Pulmonary artery endothelial cell (primary cell): ENCODE measurements around the gene LIN9. TPM values are rescaled to one million over a fixed set of nuclear protein-coding genes. Genes with fewer than 3 reads are reported as not detected.
"Not testable (repeated sequence)": the region's sequence is repeated elsewhere in the genome, so short reads cannot be mapped to it uniquely, and the experiment has no call there.

Experiments used
- DNase-seq: peaks from one replicate; pipeline ENCODE4 v3.0.0-alpha.2; 2011; ENCODE audit warnings: low read depth, low spot score
- total RNA-seq: library from RNA; depleted of rRNA; stranded (reverse); fragments of >200 nt; gene quantifications from 2 replicates; pipeline ENCODE4 v1.2.3, GENCODE V29; 2014

LIN9 gene
- 7.6 and 11.1 TPM in 2 replicates for total RNA-seq

GRCh38 chr1:226308723-226309397 is at the start of gene LIN9:
LIN9 (minus strand) TSS chr1:226309164; CDS start chr1:226309139, 25 bp downstream.
- DNase-seq: peak; percentile 54

- no peak for DNase-seq
Measured at GRCh38 chr1:226357416-226357815, 48.5 kb upstream of the LIN9 start.

- no peak for DNase-seq
Measured at GRCh38 chr1:226355669-226356551, 46.9 kb upstream of the LIN9 start.

GRCh38 chr1:226355016-226355415 is 46.1 kb upstream of the LIN9 start:
- no peak for DNase-seq

- no peak for DNase-seq
Measured at GRCh38 chr1:226353698-226354525, 44.9 kb upstream of the LIN9 start.

- no peak for DNase-seq
Measured at GRCh38 chr1:226351709-226352108, 42.7 kb upstream of the LIN9 start.

GRCh38 chr1:226350519-226350865 is 41.5 kb upstream of the LIN9 start:
- no peak for DNase-seq

- DNase-seq: no peak
Measured at GRCh38 chr1:226349801-226350518, 41.0 kb upstream of the LIN9 start.

GRCh38 chr1:226349081-226349480 is 40.1 kb upstream of the LIN9 start:
- no peak for DNase-seq

- DNase-seq: no peak
Measured at GRCh38 chr1:226344441-226345259, 35.7 kb upstream of the LIN9 start.

- no peak for DNase-seq
Measured at GRCh38 chr1:226342656-226343055, 33.7 kb upstream of the LIN9 start.

GRCh38 chr1:226340111-226340510 is 31.1 kb upstream of the LIN9 start:
- not testable (repeated sequence) for DNase-seq

- DNase-seq: no peak
Measured at GRCh38 chr1:226337276-226337875, 28.4 kb upstream of the LIN9 start.

GRCh38 chr1:226335661-226336060 is 26.7 kb upstream of the LIN9 start:
- no peak for DNase-seq

GRCh38 chr1:226332947-226333346 is 24.0 kb upstream of the LIN9 start:
- DNase-seq: no peak

GRCh38 chr1:226329237-226329636 is 20.3 kb upstream of the LIN9 start:
- DNase-seq: no peak

GRCh38 chr1:226327761-226328162 is 18.8 kb upstream of the LIN9 start:
- no peak for DNase-seq

GRCh38 chr1:226325178-226325577 is 16.2 kb upstream of the LIN9 start:
- DNase-seq: no peak

- DNase-seq: no peak
Measured at GRCh38 chr1:226324479-226324878, 15.5 kb upstream of the LIN9 start.

GRCh38 chr1:226322986-226323385 is 14.0 kb upstream of the LIN9 start:
- DNase-seq: no peak
